Ascending aorta (tissue), 2 donors: ENCODE results near the gene RPS6KC1. TPM values are rescaled to one million over a fixed set of nuclear protein-coding genes. Genes with fewer than 3 reads are reported as not detected.

ENCODE experiments used
- DNase-seq, 2 donors: peaks; one replicate each; pipeline ENCODE4 v3.0.0-alpha.2; 2019; ENCODE audit warnings: low spot score in 2 of 2
- H3K27ac ChIP-seq, 2 donors: fragments of 200-600 bp; sonication (generic); one replicate each; pipeline ENCODE4 v1.5.1; 2016 to 2017; ENCODE audit warnings: mild to moderate bottlenecking in 1 of 2
- H3K27me3 ChIP-seq: fragments of 200-600 bp; sonication (generic); one replicate; pipeline ENCODE4 v1.5.1; 2017
- H3K36me3 ChIP-seq, 2 donors: fragments of 200-600 bp; sonication (generic); one replicate each; pipeline ENCODE4 v1.5.1; 2016
- H3K4me1 ChIP-seq, 2 donors: fragments of 200-600 bp; sonication (generic); one replicate each; pipeline ENCODE4 v1.5.1; 2016 to 2017; ENCODE audit warnings: mild to moderate bottlenecking in 1 of 2
- H3K4me3 ChIP-seq, 2 donors: fragments of 200-600 bp; sonication (generic); one replicate each; pipeline ENCODE4 v1.5.1; 2016 to 2017; ENCODE audit warnings: mild to moderate bottlenecking in 1 of 2
- H3K9me3 ChIP-seq, 2 donors: fragments of 200-600 bp; sonication (generic); one replicate each; pipeline ENCODE4 v1.5.1; 2016
- intact Hi-C: fragments of 100-400 bp; cut with DNase I; formaldehyde crosslinking; loops from one replicate; pipeline ENCODE4 v1.15.1; 2023
- total RNA-seq: library from RNA; depleted of rRNA; stranded (reverse); fragments of >200 nt; gene quantifications from one replicate; pipeline ENCODE4 v1.1.0, GENCODE V29; 2016
- TF ChIP-seq, protein P1 (sequence below), 3 experiments: fragments of 200-600 bp in 2 of 3; fragments of 450-650 bp in 1 of 3; sonication (generic) in 2 of 3; IDR thresholded peaks; one replicate each; pipeline ENCODE4 v1.5.1; 2016 to 2019; ENCODE audit warnings: antibody characterized with exemption in 3 of 3, mild to moderate bottlenecking in 1 of 3, moderate library complexity in 1 of 3

RPS6KC1 gene
- total RNA-seq, 1 donor from 2014 or later = 21.0 TPM

DNA sequence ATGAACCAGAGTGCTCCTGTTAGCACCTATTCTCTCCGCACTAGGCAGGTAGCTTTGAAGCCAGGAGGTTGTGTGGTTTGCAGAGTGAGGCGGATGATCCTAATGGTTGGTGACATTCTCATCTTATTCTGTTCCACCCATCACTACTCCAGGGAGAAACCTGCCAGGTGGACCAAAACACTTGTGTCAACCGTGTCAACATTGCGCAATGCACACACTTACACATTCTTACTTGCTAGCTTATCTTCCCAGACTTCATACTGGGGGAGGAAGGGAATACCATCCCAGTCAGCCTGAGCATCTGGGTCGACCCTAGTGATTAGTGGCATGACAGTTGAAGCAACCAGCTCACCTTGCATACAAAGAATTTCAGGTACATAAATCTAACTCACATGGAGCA lies 236.9 kb downstream of the RPS6KC1 start:
- no peak overlapping the region for H3K27ac ChIP-seq
- no peaks in the 10 kb centered on the region for H3K27me3 ChIP-seq
- H3K4me1 ChIP-seq = no peaks in the 10 kb centered on the region
- no peaks in the 10 kb centered on the region for H3K36me3 ChIP-seq
- TF ChIP-seq, protein P1, sequence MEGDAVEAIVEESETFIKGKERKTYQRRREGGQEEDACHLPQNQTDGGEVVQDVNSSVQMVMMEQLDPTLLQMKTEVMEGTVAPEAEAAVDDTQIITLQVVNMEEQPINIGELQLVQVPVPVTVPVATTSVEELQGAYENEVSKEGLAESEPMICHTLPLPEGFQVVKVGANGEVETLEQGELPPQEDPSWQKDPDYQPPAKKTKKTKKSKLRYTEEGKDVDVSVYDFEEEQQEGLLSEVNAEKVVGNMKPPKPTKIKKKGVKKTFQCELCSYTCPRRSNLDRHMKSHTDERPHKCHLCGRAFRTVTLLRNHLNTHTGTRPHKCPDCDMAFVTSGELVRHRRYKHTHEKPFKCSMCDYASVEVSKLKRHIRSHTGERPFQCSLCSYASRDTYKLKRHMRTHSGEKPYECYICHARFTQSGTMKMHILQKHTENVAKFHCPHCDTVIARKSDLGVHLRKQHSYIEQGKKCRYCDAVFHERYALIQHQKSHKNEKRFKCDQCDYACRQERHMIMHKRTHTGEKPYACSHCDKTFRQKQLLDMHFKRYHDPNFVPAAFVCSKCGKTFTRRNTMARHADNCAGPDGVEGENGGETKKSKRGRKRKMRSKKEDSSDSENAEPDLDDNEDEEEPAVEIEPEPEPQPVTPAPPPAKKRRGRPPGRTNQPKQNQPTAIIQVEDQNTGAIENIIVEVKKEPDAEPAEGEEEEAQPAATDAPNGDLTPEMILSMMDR (IDR thresholded peaks at IDR 0.05) = no peak
- H3K4me3 ChIP-seq = no peak overlapping the region
- peaks cover 3 to 25% of the 10 kb centered on the region in 2 donors for H3K9me3 ChIP-seq
- DNase-seq = no peak
- intact Hi-C loops = no loop called here

DNA sequence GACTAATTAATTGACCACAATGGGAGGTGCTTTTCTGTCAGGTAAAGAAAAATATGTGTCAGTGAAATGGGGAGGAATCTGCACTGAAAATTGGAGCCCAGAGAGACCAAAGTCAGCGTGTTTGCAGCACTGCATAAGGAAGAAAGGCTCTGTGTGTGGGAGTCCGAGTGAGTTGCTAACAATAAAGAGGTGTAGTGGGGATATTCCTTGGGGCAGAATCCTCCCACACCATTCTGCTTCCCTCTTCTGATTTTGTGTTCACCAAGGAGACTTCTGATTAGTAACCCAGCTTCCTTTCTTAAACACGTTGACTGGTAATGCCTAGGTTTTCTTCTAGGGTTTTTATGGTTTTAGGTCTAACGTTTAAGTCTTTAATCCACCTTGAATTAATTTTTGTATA lies 240.5 kb downstream of the RPS6KC1 start:
- TF ChIP-seq, protein P1 (IDR thresholded peaks at IDR 0.05) = no peak
- no peaks in the 10 kb centered on the region for H3K27me3 ChIP-seq
- no peaks in the 10 kb centered on the region for H3K9me3 ChIP-seq
- no peak overlapping the region for H3K4me3 ChIP-seq
- H3K4me1 ChIP-seq = no peaks in the 10 kb centered on the region
- DNase-seq = no peak
- intact Hi-C loops = no loop called here
- H3K27ac ChIP-seq = no peak overlapping the region
- H3K36me3 ChIP-seq = no peaks in the 10 kb centered on the region

- intact Hi-C loops = no loop called here
- no peaks in the 10 kb centered on the region for H3K4me1 ChIP-seq
- TF ChIP-seq, protein P1 (IDR thresholded peaks at IDR 0.05) = no peak
- H3K27ac ChIP-seq = no peak overlapping the region
- peaks cover 0 to 6% of the 10 kb centered on the region in 2 donors for H3K9me3 ChIP-seq
- H3K36me3 ChIP-seq = no peaks in the 10 kb centered on the region
- H3K4me3 ChIP-seq = no peak overlapping the region
- no peak for DNase-seq
- no peaks in the 10 kb centered on the region for H3K27me3 ChIP-seq
Measured at GRCh38 chr1:213292614-213293013, 241.6 kb downstream of the RPS6KC1 start.

DNA sequence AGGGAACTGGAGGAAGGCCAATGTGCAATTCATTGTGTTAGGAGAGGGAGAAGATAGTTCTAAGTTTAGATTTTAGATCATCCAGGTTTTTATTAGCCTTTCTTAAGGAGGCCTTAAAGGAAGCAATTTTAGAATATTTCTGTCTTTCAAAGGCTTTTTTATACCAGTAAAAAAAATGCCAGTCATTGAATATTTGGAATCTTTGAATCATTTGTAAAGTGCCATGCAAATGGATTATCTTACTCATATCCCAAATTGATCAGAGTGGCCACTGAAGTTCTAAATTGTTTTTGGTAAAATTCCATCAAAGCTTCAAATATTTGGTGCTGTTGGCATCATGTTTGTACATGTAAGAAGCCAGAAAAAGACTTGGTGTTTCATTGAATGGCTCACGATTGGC lies 244.8 kb downstream of the RPS6KC1 start:
- DNase-seq = no peak
- H3K4me3 ChIP-seq = no peak overlapping the region
- H3K36me3 ChIP-seq = no peaks in the 10 kb centered on the region
- no peak overlapping the region for H3K27ac ChIP-seq
- H3K27me3 ChIP-seq = no peaks in the 10 kb centered on the region
- TF ChIP-seq, protein P1 (IDR thresholded peaks at IDR 0.05) = no peak
- no peaks in the 10 kb centered on the region for H3K4me1 ChIP-seq
- intact Hi-C loops = no loop called here
- peaks cover 0 to 6% of the 10 kb centered on the region in 2 donors for H3K9me3 ChIP-seq

DNA sequence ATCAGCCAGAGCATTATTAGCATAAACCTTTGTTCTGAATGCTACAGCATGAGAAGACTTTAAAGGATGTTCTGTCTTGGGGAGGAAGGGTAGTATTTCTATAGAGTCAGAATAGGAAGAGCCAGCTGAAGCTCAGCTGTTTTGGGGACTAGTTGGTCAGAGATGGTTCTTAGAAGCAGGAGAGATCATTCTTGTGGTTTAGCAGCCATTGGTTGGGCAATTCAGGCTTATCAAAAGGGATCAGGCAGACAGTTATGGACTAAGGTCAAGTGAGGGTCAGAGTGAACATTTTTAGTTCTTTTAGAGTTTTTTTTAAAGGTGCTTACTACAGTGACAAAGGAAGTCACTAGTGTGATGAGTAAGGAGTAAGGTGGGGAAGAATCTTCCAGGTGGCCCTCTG lies 245.5 kb downstream of the RPS6KC1 start:
- Histone ChIP-seq H3K4me1 (no peaks in the 10 kb centered on the region), H3K9me3 (peaks cover 0 to 6% of the 10 kb centered on the region in 2 donors), H3K27me3 (no peaks in the 10 kb centered on the region), H3K36me3 (no peaks in the 10 kb centered on the region), H3K4me3 (no peak overlapping the region), H3K27ac (no peak overlapping the region)
- intact Hi-C loops = no loop called here
- no peak for DNase-seq
- TF ChIP-seq, protein P1 (IDR thresholded peaks at IDR 0.05) = no peak

GRCh38 chr1:213297021-213297420 lies 246.0 kb downstream of the RPS6KC1 start:
- TF ChIP-seq, protein P1 (IDR thresholded peaks at IDR 0.05) = no peak
- intact Hi-C loops = no loop called here

More at GRCh38 chr1:213297021-213297420, 246.0 kb downstream of the RPS6KC1 start:
- H3K4me1 ChIP-seq = no peaks in the 10 kb centered on the region
- H3K9me3 ChIP-seq = peaks cover 0 to 6% of the 10 kb centered on the region in 2 donors
- no peak overlapping the region for H3K27ac ChIP-seq
- DNase-seq = no peak
- no peaks in the 10 kb centered on the region for H3K27me3 ChIP-seq
- H3K4me3 ChIP-seq = no peak overlapping the region
- no peaks in the 10 kb centered on the region for H3K36me3 ChIP-seq
